IPS-NIHi7 (cell line): Measurements from ENCODE around the gene KRT17.

ENCODE experiments used
- DNase-seq: peaks from one replicate; pipeline ENCODE4 v3.0.0; 2012; ENCODE audit warnings: mixed read lengths; ENCODE audit errors: extremely low spot score

KRT17 gene

GRCh38 chr17:41575336-41575735 lies 49.0 kb downstream of the KRT17 start:
- no peak for DNase-seq

- no peak for DNase-seq
These were observed 52.6 kb downstream of the KRT17 start, which contains the start of gene KRT9 for GRCh38 chr17:41571561-41572434. KRT9 (minus strand) TSS chr17:41572059; CDS start chr17:41571992, 67 bp downstream.
